Stimulated activated CD4-positive, alpha-beta T cell treated with anti-CD3 and anti-CD28 coated beads, TNF-alpha, amount 100 ng/mL, for 4 hours (primary cell): Measurements from ENCODE around the gene RAI1.

ENCODE experiments used
- DNase-seq, 3 experiments: peaks; one replicate each; pipeline ENCODE4 v3.0.0-alpha.2; 2020; ENCODE audit warnings: low read depth in 3 of 3

The RAI1 gene

GRCh38 chr17:17767154-17767869, 86.1 kb downstream of the RAI1 start:
- DNase-seq = no peak

- DNase-seq = no peak
These were observed 86.7 kb downstream of the RAI1 start for GRCh38 chr17:17767887-17768418.

GRCh38 chr17:17768424-17769088, 87.3 kb downstream of the RAI1 start:
- DNase-seq = no peak

- DNase-seq = no peak
These were observed 88.8 kb downstream of the RAI1 start for GRCh38 chr17:17769869-17770631.

- DNase-seq = no peak
These were observed 89.4 kb downstream of the RAI1 start for GRCh38 chr17:17770632-17771044.

- DNase-seq = no peak
These were observed 90.4 kb downstream of the RAI1 start for GRCh38 chr17:17771498-17772201.

GRCh38 chr17:17772231-17772630, 91.0 kb downstream of the RAI1 start:
- no peak for DNase-seq

- no peak for DNase-seq
These were observed 93.0 kb downstream of the RAI1 start for GRCh38 chr17:17774009-17774881.

GRCh38 chr17:17776889-17777288, 95.6 kb downstream of the RAI1 start:
- no peak for DNase-seq

GRCh38 chr17:17778308-17779014, 97.2 kb downstream of the RAI1 start:
- no peak for DNase-seq

- DNase-seq = no peak
These were observed 97.9 kb downstream of the RAI1 start for GRCh38 chr17:17779015-17779611.

- DNase-seq = no peak
These were observed 99.8 kb downstream of the RAI1 start for GRCh38 chr17:17780922-17781590.

GRCh38 chr17:17781591-17782496, 100.6 kb downstream of the RAI1 start:
- DNase-seq = peak in 1 of 3 experiments; percentile 19

- DNase-seq = no peak
These were observed 101.4 kb downstream of the RAI1 start for GRCh38 chr17:17782523-17783115.

GRCh38 chr17:17783116-17783824, 102.0 kb downstream of the RAI1 start:
- DNase-seq = peak; percentile 27 to 35 (median 32)

GRCh38 chr17:17783825-17784656, 102.8 kb downstream of the RAI1 start:
- no peak for DNase-seq
